GM18508 (cell line): ENCODE results near the gene MGAT5.

ENCODE experiments used
- ATAC-seq: cut with Tn5 transposase; IDR thresholded peaks from one replicate; pipeline ENCODE4 v1.9.1; 2021; ENCODE audit warnings: moderate number of reproducible peaks; ENCODE audit not compliant: insufficient read depth, unreplicated experiment

MGAT5 gene

DNA sequence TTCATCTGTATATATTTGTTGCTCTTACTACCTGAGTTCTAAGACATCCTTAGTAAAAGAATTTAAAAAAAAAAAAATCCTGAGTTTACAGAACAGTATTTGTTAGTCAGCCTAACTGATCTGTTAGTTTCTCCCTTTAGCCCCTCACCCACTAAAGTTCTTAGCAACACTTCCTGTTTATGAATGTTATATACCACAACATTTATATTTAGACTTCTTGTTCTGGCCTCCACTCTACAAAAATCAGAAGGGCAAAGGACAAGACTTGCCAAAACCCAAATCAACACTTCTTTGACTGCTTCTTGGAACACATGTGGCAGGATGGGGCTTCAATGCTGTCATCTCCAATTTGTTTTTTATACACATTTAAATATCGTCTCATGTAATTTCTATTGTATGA is 71.1 kb downstream of the MGAT5 start:
- ATAC-seq = no peak

- no peak for ATAC-seq
These were observed 71.8 kb downstream of the MGAT5 start for GRCh38 chr2:134325696-134326095.

DNA sequence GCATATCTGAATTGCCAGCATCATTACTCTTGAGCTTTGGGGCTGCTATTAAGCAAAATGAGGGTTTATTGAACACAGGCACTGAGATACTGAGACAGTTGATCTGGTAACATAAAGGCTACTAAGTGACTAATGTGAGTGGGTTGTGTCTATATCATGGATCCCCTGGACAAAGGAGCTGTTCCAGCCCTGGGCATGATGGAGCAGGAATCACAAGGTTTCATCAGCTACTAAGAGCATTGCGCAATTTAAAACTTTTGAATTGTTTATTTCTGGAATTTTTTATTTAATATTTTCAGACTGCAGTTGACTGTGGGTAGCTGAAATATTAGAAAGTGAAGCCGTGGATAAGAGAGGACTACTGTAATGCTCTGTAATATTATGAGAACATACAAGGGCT is 73.5 kb downstream of the MGAT5 start:
- ATAC-seq = no peak

- no peak for ATAC-seq
These were observed 77.2 kb downstream of the MGAT5 start for GRCh38 chr2:134331081-134331480.

GRCh38 chr2:134333646-134334189 is 79.8 kb downstream of the MGAT5 start:
- ATAC-seq = no peak

DNA sequence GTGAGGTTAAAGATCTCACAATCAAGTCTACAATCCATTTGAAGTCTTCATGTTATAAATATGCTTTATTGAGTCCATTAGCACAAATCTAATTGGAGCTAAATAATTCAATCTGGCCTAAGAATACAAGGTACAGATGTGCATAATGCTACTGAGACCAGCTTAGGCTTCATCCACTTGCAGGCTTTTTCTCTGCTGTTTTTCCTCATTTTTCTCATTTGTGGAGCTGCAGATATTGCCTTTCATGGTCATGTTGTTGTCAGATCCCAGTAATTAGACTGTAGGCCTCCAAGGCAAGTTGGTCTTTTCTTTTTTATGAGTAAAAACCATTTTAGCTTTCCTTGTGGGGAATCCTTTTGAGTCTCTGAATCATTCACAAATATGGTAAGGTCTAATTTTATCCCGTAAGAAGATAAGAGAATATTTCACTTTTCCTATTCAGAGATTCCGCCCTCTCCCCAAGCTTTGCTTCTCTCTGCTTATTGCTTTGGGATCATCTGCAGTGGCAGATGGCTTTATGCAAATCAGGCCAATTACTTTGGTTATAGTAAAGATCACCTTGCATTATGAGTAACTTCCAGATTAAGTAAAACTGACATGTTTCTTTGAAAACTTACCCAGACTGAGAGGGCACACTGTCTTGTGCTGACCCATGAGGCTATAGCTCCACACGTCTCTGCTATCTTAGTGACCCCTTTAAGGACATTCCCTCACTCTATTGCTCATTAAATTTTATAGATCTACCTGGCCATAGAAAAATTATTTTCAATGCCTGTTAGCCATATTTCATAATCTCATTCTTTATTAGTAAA is 80.9 kb downstream of the MGAT5 start:
- ATAC-seq = no peak

DNA sequence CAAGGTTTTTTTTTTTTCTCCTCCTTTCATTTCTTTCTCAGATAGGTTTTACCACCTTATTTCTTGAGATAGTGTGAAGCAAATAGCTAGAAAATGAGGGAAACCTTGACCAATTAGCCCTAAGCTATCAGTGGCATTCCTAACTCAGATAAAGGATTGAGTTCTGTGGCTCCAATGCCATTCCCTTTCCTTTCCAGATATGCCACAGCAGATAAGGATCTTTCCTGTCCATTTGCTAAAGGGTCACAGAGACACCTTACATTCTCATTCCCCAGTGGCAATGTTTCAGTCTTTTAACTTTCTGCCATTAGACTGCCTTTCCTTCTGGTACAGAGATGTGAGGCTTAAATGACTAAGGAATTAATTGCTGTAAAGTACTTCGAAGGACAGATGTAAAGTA is 81.7 kb downstream of the MGAT5 start:
- ATAC-seq = no peak

- peak; percentile 99 for ATAC-seq
These were observed 82.5 kb downstream of the MGAT5 start for GRCh38 chr2:134336352-134336751.

DNA sequence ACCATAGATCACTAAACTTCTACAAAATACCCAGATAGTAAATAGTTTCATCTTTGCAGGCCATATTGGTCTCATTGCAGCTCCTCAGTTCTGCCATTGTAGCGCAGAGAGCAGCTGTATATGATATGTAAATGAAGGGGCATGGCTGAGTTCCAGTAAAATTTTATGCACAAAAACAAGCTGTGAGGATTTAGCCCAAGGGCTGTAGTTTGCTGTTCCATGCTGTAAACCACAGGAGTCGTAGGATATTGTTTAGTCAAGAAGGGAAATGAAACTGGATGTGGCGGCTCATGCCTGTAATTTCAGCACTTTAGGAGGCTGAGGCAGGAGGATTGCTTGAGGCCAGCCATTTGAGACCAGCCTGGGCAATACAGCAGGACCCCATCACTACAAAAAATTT is 83.0 kb downstream of the MGAT5 start:
- ATAC-seq = no peak

GRCh38 chr2:134337631-134338030 is 83.8 kb downstream of the MGAT5 start:
- no peak for ATAC-seq

- no peak for ATAC-seq
These were observed 84.3 kb downstream of the MGAT5 start for GRCh38 chr2:134338208-134338607.

DNA sequence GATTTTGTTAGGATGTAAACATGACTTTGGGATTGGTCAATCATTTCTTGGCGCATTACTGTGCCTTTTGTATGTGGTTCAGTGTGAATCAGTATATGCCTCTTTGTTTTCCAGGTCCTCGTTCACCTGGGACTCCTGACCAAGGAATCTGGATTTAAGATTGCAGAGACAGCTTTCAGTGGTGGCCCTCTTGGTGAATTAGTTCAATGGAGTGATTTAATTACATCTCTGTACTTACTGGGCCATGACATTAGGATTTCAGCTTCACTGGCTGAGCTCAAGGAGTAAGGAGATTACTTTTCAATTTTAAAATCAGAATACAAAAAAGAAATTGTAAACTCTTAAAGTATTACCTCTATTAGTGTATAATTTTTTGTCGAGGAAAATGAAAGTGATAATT is 87.6 kb downstream of the MGAT5 start:
- no peak for ATAC-seq

- ATAC-seq = no peak
These were observed 91.3 kb downstream of the MGAT5 start for GRCh38 chr2:134344954-134345697.

DNA sequence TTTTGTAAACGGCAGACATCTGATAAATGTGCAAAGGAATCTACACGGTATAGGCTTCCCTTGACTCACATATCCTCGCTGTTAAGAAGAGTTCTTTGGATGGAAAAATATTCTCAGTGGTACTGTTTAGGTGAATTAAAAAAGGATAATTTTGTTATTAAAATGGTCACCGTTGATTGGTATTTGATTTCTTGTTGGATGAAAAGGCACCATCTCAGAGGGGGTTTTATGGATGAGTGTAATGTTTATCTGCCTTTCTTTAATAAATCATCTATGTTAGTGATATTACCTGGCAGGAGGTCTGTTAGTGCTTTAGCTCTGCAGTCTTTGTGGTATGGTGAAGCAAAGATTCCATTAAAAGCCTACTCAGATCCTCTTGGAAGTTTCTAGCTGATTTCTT is 92.3 kb downstream of the MGAT5 start:
- ATAC-seq = no peak

GRCh38 chr2:134347756-134348155 is 93.9 kb downstream of the MGAT5 start:
- no peak for ATAC-seq

DNA sequence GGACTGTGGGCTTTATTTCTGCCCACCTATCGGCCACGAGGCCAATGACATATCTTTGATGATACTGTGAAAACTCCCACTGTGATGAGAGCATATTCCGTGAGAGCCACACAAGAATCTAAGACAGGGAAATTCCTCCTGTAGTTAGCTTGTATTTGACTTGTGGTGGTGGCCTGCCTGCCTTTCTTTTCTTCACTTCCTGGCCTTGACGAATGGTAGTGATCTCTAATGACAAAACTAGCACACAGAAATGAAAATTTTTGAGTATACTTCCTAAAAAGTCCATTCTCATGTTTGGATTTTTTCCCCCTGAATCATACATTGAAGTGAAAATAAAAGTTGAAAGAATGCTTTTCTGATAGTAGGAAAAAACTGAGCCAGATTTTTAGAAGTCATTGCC is 94.4 kb downstream of the MGAT5 start:
- no peak for ATAC-seq

DNA sequence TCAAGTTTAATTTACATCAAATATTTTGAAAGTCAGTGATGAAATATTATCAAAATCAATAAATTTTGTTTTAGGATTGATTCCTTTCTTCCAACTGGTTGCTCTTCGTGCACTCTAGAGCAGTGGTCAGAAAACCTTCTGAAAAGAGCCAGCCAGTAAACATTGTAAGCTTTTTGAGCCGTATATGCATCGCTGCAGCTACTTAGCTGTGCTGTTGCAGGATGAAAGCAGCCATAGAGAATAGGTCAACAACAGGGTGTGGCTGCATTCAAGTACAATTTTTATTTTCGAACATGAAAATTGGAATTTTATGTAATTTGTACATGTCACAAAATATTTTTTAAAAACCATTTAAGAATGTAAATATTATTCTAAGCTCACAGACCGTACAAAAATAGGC is 94.9 kb downstream of the MGAT5 start:
- no peak for ATAC-seq

- no peak for ATAC-seq
These were observed 97.1 kb downstream of the MGAT5 start for GRCh38 chr2:134351016-134351415.

GRCh38 chr2:134351899-134352298 is 98.0 kb downstream of the MGAT5 start:
- no peak for ATAC-seq

DNA sequence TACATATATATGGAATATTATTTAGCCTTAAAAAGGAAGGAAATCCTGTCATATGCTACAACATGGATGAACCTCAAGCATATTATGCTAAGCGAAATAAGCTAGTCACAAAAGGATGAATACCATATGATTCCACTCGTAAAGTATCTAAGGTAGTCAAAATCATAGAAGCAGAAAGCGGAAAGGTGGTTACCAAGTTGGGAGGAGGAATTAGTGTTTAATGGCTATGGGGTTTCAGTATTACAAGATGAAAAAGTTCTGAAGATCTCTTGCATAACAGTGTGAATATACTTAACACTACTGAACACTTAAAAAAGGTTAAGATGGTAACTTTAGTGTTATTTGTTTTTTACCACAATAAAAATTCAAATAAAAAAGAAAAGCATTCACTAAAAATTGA is 99.0 kb downstream of the MGAT5 start:
- ATAC-seq = peak; percentile 69

DNA sequence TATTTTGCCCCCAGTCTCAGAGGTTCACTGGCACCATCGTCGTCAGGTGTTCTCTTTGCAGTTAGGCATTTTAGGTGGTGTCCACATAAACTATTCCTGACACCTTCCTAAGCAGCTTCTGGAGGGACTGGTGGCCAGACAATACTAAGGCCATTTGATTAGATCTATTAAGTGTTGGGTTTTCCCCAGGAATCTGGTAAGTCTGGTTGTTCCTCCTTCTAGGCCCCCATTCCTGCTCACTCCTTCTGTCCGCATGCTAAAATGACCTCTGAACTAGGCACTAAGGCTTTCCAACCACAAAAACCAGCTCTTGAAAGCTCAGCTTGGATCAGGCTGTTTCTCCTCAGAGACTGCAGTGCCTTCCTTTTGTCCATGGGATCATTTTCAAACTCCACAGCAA is 100.7 kb downstream of the MGAT5 start:
- ATAC-seq = no peak

DNA sequence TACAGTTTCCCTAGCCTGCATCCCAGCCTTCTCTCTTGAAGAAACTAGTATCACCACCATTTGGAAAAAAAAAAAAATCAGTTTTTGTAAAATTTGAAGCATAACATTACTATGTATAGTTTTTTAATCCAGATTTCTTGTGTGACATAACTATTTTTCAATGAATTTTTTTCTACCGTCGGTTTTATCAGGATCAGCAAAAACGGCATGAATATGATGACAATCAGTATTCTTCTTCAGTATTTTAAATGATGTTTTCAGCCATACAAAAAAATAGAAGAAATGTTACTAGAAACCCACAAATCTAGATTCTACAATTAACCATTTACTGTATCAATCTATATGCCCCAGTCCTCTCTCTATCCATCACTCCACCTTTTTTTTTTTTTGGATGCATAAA is 103.9 kb downstream of the MGAT5 start:
- ATAC-seq = no peak
